Middle frontal gyrus (tissue), 1 donor: ENCODE data around the gene FUT6.
"Not testable (repeated sequence)": the region's sequence is repeated elsewhere in the genome, so short reads cannot be mapped to it uniquely, and the experiment has no call there.

Experiments used
- DNase-seq: peaks from one replicate; pipeline ENCODE4 v3.0.0-alpha.2; 2015; ENCODE audit warnings: low spot score; ENCODE audit errors: extremely low spot score

The FUT6 gene

DNA sequence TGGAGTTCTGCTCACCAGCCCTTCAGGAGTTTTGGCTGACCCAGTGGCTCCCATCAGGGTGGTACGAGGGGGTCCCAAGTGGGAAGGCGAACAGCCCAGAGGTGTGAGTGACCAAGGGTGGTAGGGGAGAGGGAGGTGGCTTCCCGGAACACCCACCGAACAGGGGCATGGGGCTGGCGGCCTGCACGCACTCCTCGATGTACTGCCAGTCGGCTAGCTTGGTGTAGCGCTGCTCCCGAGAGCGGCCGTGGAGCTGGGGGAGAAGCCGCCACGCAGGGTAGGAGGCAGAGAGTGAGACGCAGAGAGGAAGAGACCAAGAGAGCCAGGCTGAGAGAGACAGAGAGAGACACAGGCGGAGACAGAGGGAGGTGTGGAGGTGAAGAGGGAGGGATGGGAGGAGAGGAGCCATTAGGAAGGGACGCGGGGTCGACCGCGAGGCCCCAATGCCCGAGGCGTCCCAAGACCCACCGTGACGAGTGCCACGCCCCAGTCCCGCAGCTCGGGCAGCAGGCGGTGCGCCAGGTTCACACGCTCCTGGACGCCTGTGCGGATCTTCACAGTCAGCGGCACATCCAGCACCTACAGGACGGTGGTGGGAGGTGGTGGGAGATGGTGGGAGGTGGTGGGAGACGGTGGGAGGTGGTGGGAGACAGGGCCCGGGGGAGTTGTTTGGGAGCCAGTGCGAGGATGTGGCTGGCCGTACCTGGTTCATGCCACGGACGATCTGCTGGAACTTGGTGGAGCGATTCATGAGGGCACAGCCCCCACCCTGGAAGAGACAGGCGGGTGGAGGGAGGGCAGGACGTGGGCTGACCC is 52.7 kb downstream of the FUT6 start:
- DNase-seq, result no peak

DNA sequence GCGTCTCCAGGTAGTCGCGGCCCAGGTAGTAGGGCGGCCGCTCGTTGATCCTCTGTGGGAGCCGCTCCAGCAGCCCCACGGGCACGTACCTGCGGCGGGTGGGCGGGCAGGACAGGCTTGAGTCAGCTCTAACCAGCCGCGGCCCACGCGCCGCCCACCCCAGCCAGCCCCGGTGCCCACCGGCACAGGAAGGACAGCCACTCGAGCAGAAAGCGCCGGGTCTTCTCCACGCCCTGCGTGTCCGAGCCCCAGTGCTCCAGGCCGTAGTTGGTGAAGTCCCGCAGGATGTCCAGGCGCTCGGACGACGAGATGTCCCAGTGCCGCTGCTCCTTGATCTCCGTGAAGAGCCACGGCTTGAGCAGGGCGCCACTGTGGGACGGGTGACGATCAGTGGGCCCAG is 54.1 kb downstream of the FUT6 start:
- DNase-seq, result no peak

DNA sequence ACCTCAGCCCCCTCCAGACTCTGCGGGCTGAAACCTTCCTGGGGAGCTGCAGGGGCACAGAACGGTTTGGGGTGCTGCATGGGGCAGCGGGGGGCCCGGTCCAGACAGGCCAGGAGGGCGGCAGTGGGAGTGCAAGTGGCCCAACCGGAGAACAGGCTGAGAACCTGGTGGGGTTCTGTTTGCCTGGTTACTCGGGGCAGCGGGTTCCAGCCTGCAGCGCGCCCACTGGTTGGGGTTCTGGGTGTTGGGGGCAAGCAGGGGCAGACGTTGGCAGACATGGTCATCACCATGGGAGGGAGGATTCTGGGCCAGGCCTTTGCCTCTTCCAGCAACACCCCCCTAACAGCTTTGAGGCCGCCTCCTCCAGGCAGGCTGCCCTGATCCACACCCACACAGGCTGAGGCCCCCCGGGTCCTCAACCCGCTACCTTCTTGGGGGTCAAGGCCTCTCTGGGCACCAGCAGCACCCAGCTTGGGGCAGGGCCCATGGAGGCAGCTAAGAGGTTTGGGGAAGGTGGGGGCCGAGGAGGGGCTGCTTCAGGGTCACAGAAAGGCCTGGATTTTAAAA is 54.8 kb downstream of the FUT6 start, which contains the start of gene PRR22:
Gene PRR22, minus strand, starts transcription at position 166 of the 567 bp plus-strand sequence. Its CDS starts 86 bp downstream, at position 80.
- no peak for DNase-seq

DNA sequence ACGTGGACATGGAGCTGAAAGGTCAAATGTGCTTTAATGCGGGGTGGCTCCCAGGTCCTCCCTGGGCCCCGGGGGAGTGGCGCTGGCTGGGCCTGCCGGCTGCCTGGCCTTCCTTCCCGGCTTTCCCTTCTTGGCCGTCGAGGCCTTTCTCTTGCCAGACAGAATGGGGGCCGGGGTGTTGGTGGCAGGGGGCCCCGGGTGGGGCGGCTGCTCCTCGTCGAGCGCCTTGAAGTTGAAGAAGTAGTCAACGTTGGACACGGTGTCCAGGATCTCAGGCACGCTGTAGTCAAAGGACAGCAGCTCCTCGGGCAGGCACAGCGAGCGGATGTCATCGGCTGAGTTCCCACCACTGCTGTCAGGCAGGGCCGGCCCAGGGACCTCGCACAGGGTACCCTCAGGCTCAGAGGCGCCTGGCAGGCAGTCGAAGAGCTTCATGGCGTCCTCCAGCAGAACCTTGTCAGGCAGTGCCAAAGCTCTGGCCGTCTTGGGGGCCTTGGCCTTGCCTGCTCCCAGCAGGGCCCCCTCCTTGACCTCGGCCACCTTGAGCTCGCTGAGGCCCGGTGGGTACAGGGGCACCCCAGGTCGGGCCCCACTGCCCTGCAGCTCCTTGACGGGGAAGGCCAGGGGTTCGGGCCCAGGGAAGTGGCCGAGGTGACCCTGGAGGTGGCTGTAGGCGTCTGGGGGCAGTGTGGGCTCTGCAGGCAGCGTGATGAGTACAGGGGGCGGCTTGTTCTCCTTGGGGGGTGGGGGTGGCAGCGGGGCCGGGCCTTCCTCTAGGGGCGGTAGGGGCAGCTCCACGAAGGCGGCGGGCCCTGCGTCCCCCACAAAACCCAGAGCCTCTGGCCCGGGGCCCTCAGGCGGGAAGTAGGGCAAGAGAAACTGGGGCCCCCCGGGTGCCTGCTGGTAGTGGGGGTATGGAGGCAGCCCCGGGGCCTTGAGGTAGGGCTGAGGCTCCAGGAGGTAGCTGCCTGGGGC is 56.3 kb downstream of the FUT6 start:
- no peak for DNase-seq

DNA sequence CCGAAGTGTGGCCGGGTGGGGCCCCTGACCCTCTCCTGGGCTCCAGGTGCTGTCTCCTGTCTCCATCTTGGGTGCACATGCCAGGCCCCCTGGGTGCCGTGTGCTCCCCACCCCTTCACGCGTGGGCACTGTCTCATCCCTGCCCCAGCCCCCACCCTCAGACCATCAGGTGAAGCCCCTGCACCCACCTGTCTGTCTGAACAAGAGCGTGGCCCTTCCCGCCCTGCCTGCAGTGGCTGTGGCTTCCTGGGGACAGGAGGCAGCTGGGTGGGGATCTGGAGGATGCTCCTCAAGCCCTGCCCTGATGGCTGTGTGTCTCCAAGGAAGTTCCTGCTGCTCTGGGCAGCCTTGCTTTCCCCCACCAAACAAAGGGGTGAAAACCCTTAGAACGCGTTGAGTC is 57.2 kb downstream of the FUT6 start:
- DNase-seq, result no peak

DNA sequence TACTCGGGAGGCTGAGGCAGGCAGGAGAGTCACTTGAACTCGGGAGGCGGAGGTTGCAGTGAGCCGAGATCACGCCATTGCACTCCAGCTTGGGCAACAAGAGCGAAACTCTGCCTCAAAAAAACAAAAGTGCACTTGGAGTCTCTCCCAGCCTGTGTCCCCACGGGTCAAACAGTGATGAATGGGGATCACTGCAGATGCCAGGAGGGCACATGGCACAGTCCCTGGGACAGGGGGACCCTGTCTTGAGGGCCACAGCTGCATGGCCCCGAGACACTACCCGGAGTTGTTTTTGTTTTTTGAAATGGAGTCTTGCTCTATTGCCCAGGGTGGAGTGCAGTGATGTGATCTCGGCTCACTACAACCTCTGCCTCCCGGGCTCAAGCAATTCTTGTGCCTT is 58.6 kb downstream of the FUT6 start:
- not testable (repeated sequence) for DNase-seq
